Measurements from ENCODE around the gene CDC16.

DNA sequence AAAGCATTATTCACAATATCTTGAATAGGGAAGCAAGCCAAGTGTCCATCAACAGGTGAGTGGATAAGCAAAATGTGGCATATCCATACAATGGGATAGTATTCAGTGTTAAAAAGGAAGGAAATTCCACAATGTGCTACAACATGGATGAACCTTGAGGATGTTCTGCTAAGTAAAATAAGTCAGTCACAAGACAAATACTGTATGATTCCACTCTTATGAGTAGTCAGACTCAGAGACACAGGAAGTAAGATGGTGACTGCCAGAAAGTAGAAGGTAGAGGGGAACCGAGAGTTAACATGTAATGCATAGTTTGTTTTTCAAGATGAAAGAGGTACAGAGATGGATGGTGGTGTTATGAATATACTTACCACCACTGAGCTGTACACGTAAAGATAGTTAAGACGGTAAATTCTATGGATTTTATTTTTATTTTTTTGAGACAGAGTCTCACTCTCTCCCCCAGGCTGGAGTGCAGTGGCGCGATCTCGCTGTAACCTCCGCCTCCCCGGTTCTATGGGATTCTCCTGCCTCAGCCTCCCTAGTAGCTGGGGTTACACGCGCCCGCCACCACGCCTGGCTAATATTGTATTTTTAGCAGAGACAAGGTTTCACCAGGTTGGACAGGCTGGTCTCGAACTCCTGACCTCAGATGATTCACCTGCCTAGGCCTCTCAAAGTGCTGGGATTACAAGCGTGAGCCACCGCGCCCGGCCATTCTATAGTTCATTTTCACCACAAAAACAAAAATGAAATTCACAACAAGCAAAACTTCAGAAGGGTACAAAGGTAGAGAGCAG is 78.6 kb downstream of the CDC16 start:
- TF ChIP-seq EP300 (IDR thresholded peaks at IDR 0.05; ENCODE audit: borderline replicate concordance in 1 of 2, low read depth in 2 of 2, low read length in 2 of 2) (no peak), CTCF (IDR thresholded peaks at IDR 0.05; ENCODE audit: control extremely low read depth in 1 of 3, insufficient read depth in 1 of 3, low read depth in 1 of 3, low read length in 3 of 3) (no peak), EGR1 (IDR thresholded peaks at IDR 0.05; ENCODE audit: borderline replicate concordance, low read depth, low read length) (no peak)
